Mesenchymal stem cell (in vitro differentiated cells and primary cell): ENCODE data around the gene ZNF483.
"Not testable (repeated sequence)": the region's sequence is repeated elsewhere in the genome, so short reads cannot be mapped to it uniquely, and the experiment has no call there.

Source experiments
- DNase-seq: peaks from one replicate; pipeline ENCODE4 v3.0.0-alpha.2; 2013
- H2AFZ ChIP-seq: one replicate; pipeline ENCODE4 v1.6.1; 2013; ENCODE audit warnings: low read depth, mild to moderate bottlenecking, control low read depth, inconsistent platforms, low read length, moderate library complexity
- H2AK5ac ChIP-seq: 2 replicates; pipeline ENCODE4 v1.6.1; 2013; ENCODE audit warnings: low read length, moderate library complexity, mild to moderate bottlenecking, inconsistent platforms; ENCODE audit not compliant: severe bottlenecking
- H2BK120ac ChIP-seq: one replicate; pipeline ENCODE4 v1.6.1; 2013; ENCODE audit warnings: low read depth, mild to moderate bottlenecking, inconsistent platforms, low read length, moderate library complexity
- H2BK12ac ChIP-seq, 2 experiments: one replicate each; pipeline ENCODE4 v1.6.1; 2013; ENCODE audit warnings: inconsistent platforms in 2 of 2, low read length in 2 of 2, mild to moderate bottlenecking in 2 of 2, moderate library complexity in 2 of 2, control low read depth in 1 of 2
- H2BK15ac ChIP-seq: one replicate; pipeline ENCODE4 v1.6.1; 2013; ENCODE audit warnings: mild to moderate bottlenecking, low read depth, inconsistent platforms; ENCODE audit not compliant: poor library complexity, severe bottlenecking
- H2BK5ac ChIP-seq: 2 replicates; pipeline ENCODE4 v1.6.1; 2013; ENCODE audit warnings: low read depth, mild to moderate bottlenecking, low read length, control low read depth, inconsistent platforms; ENCODE audit not compliant: poor library complexity, severe bottlenecking
- H3K14ac ChIP-seq, 2 experiments: one replicate each; pipeline ENCODE4 v1.6.1; 2013; ENCODE audit warnings: inconsistent platforms in 2 of 2, low read length in 2 of 2, control low read depth in 1 of 2, mild to moderate bottlenecking in 1 of 2, moderate library complexity in 1 of 2
- H3K18ac ChIP-seq, 2 experiments: one replicate each; pipeline ENCODE4 v1.6.1; 2013; ENCODE audit warnings: inconsistent platforms in 2 of 2, low read length in 2 of 2, control low read depth in 1 of 2, low read depth in 1 of 2, mild to moderate bottlenecking in 1 of 2
- H3K23ac ChIP-seq, 2 experiments: one replicate each; pipeline ENCODE4 v1.6.1; 2013; ENCODE audit warnings: inconsistent platforms in 2 of 2, low read length in 2 of 2, mild to moderate bottlenecking in 2 of 2, moderate library complexity in 2 of 2, control low read depth in 1 of 2
- H3K27ac ChIP-seq: 2 replicates; pipeline ENCODE4 v1.5.1; 2013; ENCODE audit warnings: mild to moderate bottlenecking, moderate library complexity, low read length, control low read depth, inconsistent platforms; ENCODE audit not compliant: poor library complexity, severe bottlenecking
- H3K27me3 ChIP-seq, 2 experiments: 2 replicates each; pipeline versions ENCODE4 v1.6.1 to v1.7.0; 2013; ENCODE audit warnings: low read length in 2 of 2, mild to moderate bottlenecking in 2 of 2, moderate library complexity in 2 of 2, control low read depth in 1 of 2, inconsistent platforms in 1 of 2; ENCODE audit not compliant: control insufficient read depth in 1 of 2, insufficient read depth in 1 of 2
- H3K36me3 ChIP-seq, 2 experiments: 2 replicates each; pipeline versions ENCODE4 v1.6.1 to v1.7.0; 2013; ENCODE audit warnings: low read length in 2 of 2, control low read depth in 1 of 2, inconsistent platforms in 1 of 2, low read depth in 1 of 2, mild to moderate bottlenecking in 1 of 2; ENCODE audit not compliant: insufficient read depth in 2 of 2, control insufficient read depth in 1 of 2
- H3K4ac ChIP-seq, 2 experiments: one replicate each; pipeline ENCODE4 v1.6.1; 2013; ENCODE audit warnings: inconsistent platforms in 2 of 2, low read length in 2 of 2, mild to moderate bottlenecking in 2 of 2, moderate library complexity in 2 of 2, control low read depth in 1 of 2, low read depth in 1 of 2
- H3K4me1 ChIP-seq: 2 replicates; pipeline ENCODE4 v1.6.1; 2013; ENCODE audit warnings: low read depth, low read length, control low read depth; ENCODE audit not compliant: control insufficient read depth, insufficient read depth
- H3K4me2 ChIP-seq: 2 replicates; pipeline ENCODE4 v1.6.1; 2013; ENCODE audit warnings: low read length, mild to moderate bottlenecking, inconsistent platforms; ENCODE audit not compliant: poor library complexity, severe bottlenecking
- H3K4me3 ChIP-seq, 2 experiments: 2 replicates each; pipeline versions ENCODE4 v1.5.1 to v1.7.0; 2013; ENCODE audit warnings: low read length in 2 of 2, mild to moderate bottlenecking in 2 of 2, control low read depth in 1 of 2, low read depth in 1 of 2; ENCODE audit not compliant: insufficient read depth in 1 of 2
- H3K79me1 ChIP-seq: replicated peaks from 2 replicates; pipeline ENCODE4 v1.6.1; 2013; ENCODE audit warnings: mild to moderate bottlenecking, control low read depth, low read length, inconsistent platforms; ENCODE audit not compliant: poor library complexity, severe bottlenecking
- H3K9ac ChIP-seq: 2 replicates; pipeline ENCODE4 v1.7.0; 2013; ENCODE audit warnings: mild to moderate bottlenecking, low read length, moderate library complexity
- H3K9me3 ChIP-seq: 2 replicates; pipeline ENCODE4 v1.7.0; 2013; ENCODE audit warnings: mild to moderate bottlenecking, low read length; ENCODE audit not compliant: control insufficient read depth
- H4K8ac ChIP-seq: one replicate; pipeline ENCODE4 v1.6.1; 2013; ENCODE audit warnings: inconsistent platforms, mild to moderate bottlenecking, low read length, moderate library complexity
- H4K91ac ChIP-seq: one replicate; pipeline ENCODE4 v1.6.1; 2013; ENCODE audit warnings: mild to moderate bottlenecking, low read length, inconsistent platforms
- WGBS: methylation state at CpG from one replicate; pipeline ENCODE4 v1.1.7; 2013; ENCODE audit warnings: mixed read lengths; 5-methylcytosine and 5-hydroxymethylcytosine counted together

Gene ZNF483

GRCh38 chr9:111561165-111561719, 36.3 kb downstream of the ZNF483 start:
- H3K9ac ChIP-seq, result no peak overlapping the region
- no peak overlapping the region for H2BK15ac ChIP-seq
- H3K23ac ChIP-seq, result no peak overlapping the region
- no peaks in the 10 kb centered on the region for H3K4me1 ChIP-seq
- H3K27ac ChIP-seq, result no peak overlapping the region
- no peak overlapping the region for H3K18ac ChIP-seq
- H2BK120ac ChIP-seq, result no peak overlapping the region
- H3K4me3 ChIP-seq, result no peak overlapping the region
- H3K27me3 ChIP-seq, result no peaks in the 10 kb centered on the region
- no peak overlapping the region for H3K4me2 ChIP-seq
- H3K79me1 ChIP-seq, result no peaks in the 10 kb centered on the region
- H3K4ac ChIP-seq, result no peak overlapping the region
- H2BK12ac ChIP-seq, result no peak overlapping the region
- peaks cover 26 to 44% of the 10 kb centered on the region in 2 experiments for H3K36me3 ChIP-seq
- DNase-seq, result no peak
- no peak overlapping the region for H2AK5ac ChIP-seq
- H3K9me3 ChIP-seq, result peaks cover 59% of the 10 kb centered on the region
- no peak overlapping the region for H4K91ac ChIP-seq
- no peak overlapping the region for H2BK5ac ChIP-seq
- no peak overlapping the region for H3K14ac ChIP-seq
- no peak overlapping the region for H4K8ac ChIP-seq
- no peak overlapping the region for H2AFZ ChIP-seq

GRCh38 chr9:111566234-111566633, 41.3 kb downstream of the ZNF483 start:
- H3K4ac ChIP-seq, result no peak overlapping the region
- H3K4me2 ChIP-seq, result no peak overlapping the region
- no peak overlapping the region for H3K9ac ChIP-seq
- no peak overlapping the region for H3K27ac ChIP-seq
- H2AFZ ChIP-seq, result no peak overlapping the region
- no peak overlapping the region for H2BK12ac ChIP-seq
- H3K4me3 ChIP-seq, result no peak overlapping the region
- H3K4me1 ChIP-seq, result no peaks in the 10 kb centered on the region
- no peak overlapping the region for H2BK5ac ChIP-seq
- WGBS, result 100% methylated on average over 1 of the region's 1 CpG
- no peaks in the 10 kb centered on the region for H3K79me1 ChIP-seq
- H4K91ac ChIP-seq, result no peak overlapping the region
- no peak overlapping the region for H2AK5ac ChIP-seq
- no peak for DNase-seq
- no peaks in the 10 kb centered on the region for H3K27me3 ChIP-seq
- no peak overlapping the region for H4K8ac ChIP-seq
- peaks cover 73% of the 10 kb centered on the region for H3K9me3 ChIP-seq
- no peak overlapping the region for H3K14ac ChIP-seq
- H2BK15ac ChIP-seq, result no peak overlapping the region
- no peak overlapping the region for H2BK120ac ChIP-seq
- H3K18ac ChIP-seq, result no peak overlapping the region
- H3K36me3 ChIP-seq, result peaks cover 58 to 89% of the 10 kb centered on the region in 2 experiments
- H3K23ac ChIP-seq, result no peak overlapping the region

DNA sequence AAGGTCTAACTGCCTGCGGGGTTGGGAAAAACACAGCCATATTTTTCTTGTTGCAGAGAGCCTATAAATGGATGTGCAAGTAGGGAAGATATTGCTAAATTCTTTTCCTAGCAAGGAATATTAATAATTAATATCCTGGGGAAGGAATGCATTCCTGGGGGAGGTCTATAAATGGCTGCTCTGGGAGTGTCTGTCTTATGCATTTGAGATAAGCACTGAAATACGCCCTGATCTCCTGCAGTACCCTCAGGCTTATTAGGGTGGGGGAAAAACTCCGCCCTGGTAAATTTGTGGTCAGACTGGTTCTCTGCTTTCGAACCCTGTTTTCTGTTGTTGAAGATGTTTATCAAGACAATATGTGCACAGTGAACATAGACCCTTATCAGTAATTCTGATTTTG, 43.1 kb downstream of the ZNF483 start:
- peaks cover 67 to 91% of the 10 kb centered on the region in 2 experiments for H3K36me3 ChIP-seq
- H3K27ac ChIP-seq, H2BK12ac ChIP-seq, H3K4me2 ChIP-seq, H2AFZ ChIP-seq, H3K18ac ChIP-seq, H3K14ac ChIP-seq, H3K79me1 ChIP-seq, H3K23ac ChIP-seq, H4K8ac ChIP-seq, H4K91ac ChIP-seq, H3K9ac ChIP-seq, H3K4me3 ChIP-seq, H3K4ac ChIP-seq, DNase-seq, H3K27me3 ChIP-seq, H2BK15ac ChIP-seq, H3K4me1 ChIP-seq, H2BK5ac ChIP-seq, H2BK120ac ChIP-seq, H2AK5ac ChIP-seq: not testable (repeated sequence)
- H3K9me3 ChIP-seq, result peaks cover 68% of the 10 kb centered on the region
- 100% methylated on average over 4 of the region's 4 CpGs for WGBS

GRCh38 chr9:111572950-111573604, 48.1 kb downstream of the ZNF483 start:
- H3K14ac ChIP-seq, result no peak overlapping the region
- no peak overlapping the region for H3K4me3 ChIP-seq
- no peaks in the 10 kb centered on the region for H3K27me3 ChIP-seq
- H2BK12ac ChIP-seq, result no peak overlapping the region
- no peak overlapping the region for H2AFZ ChIP-seq
- peak overlapping the region; percentile 38 for H3K27ac ChIP-seq
- H4K91ac ChIP-seq, result no peak overlapping the region
- H2BK15ac ChIP-seq, result no peak overlapping the region
- no peak overlapping the region for H2BK5ac ChIP-seq
- peak overlapping the region; percentile 48 for H3K9ac ChIP-seq
- no peak overlapping the region for H3K4me2 ChIP-seq
- H3K4ac ChIP-seq, result no peak overlapping the region
- H4K8ac ChIP-seq, result no peak overlapping the region
- peaks cover 51 to 91% of the 10 kb centered on the region in 2 experiments for H3K36me3 ChIP-seq
- peaks cover 2% of the 10 kb centered on the region for H3K4me1 ChIP-seq
- no peak overlapping the region for H2AK5ac ChIP-seq
- peaks cover 34% of the 10 kb centered on the region for H3K9me3 ChIP-seq
- no peaks in the 10 kb centered on the region for H3K79me1 ChIP-seq
- H3K18ac ChIP-seq, result no peak overlapping the region
- peak; percentile 35 for DNase-seq
- no peak overlapping the region for H2BK120ac ChIP-seq
- 97% methylated on average over 4 of the region's 4 CpGs for WGBS
- H3K23ac ChIP-seq, result no peak overlapping the region
